Measurements from ENCODE around the gene MYLIP.

The MYLIP gene

DNA sequence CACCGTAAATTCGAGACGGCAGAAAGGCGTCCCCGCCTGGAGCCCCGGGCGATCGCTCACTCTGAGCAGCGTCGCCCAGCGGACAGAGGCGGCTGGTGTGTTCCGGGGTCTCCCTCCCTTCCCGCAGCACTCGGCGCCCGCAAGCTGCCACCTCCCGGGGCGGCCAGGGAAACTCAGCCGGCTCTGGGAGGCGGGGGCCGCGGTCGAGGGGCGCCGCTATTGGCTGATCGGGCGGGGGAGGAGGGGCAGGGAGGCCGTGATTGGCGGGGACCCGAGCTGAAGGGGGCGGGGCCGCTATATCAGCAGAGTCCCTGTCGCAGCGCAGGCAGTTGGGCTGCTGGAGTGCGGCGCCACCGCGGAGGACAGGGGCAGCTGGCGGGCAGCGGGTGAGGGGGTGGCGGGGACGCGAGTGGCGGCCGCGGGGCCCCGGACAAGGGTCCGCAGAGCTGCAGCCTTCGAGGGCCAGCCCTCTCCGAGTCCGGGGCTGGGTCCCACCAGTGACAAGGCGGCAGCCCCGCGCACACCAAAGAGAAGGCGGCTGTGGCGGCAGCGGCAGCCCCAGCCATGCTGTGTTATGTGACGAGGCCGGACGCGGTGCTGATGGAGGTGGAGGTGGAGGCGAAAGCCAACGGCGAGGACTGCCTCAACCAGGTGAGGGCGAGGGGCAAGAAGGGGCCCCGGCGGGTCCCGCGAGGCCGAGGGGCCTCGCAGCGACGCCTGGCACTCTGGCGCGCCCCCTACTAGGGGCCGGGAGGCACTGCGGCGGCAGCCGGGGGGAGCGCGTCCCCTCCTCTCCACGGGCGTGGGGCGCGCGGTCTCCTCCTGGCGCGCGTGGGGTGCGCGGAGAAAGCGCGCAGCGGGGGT is at the start of gene MYLIP:
Gene MYLIP, plus strand, starts transcription at position 328 of the 864 bp plus-strand sequence. Its CDS starts 237 bp downstream, at position 565.
- DNase-seq, result peak; percentile 99

DNA sequence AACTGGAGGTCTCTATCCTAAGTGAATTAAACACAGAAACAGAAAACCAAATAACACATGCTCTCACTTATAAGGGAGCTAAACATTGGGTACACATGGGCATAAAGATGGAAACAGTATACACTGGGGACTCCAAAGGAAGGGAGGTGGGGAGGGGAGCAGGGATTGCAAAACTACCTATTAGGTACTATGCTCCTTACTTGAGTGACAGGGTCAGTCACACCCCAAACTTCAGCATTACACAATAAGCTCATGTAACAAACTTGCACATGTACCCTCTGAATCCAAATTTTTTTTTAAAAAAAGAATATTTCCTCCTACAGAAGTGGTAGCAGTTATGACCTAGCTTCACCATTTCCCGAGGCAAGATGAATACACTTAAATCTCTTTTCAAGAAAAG is 49.5 kb upstream of the MYLIP start:
- DNase-seq, result no peak

DNA sequence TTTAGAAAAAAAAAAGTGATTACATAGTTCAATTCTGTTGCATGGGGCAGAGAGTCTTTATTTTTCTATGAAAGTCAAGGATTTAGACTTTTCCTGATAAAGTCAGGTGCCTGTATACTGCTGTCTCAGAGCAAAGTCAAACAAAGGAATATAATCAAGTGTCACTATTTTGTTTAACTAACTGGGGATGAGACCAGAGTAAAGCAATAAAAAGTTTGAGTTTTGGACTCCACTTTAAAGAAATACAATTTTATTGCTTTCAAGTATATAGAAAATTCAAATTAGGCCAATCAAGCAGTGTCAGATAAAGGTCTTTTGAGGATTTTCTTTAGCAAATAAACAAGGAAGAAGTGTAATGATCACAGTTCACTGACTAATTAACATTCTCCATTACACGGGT is 48.7 kb upstream of the MYLIP start:
- no peak for DNase-seq

- no peak for DNase-seq
Observed at GRCh38 chr6:16081326-16081725, 47.6 kb upstream of the MYLIP start.

DNA sequence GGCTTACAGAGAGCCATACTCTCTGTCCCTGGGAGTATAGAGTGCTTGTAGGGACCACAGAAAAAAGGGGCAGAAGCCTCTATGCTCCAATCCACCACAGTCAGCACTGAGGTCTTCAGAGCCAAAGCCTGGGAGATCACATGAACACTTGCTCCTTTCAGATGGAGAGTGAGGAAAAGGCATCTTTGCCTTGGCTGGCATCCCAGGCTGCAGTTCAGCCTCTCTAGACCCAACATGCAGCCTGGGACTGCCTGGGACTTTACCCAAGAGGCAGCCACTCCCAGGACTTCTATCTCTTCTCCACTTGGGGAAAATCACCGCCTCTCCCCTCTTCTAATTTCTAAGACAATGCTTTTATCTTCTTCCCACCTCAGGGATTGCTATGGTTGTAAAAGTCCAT is 46.5 kb upstream of the MYLIP start:
- DNase-seq, result no peak

DNA sequence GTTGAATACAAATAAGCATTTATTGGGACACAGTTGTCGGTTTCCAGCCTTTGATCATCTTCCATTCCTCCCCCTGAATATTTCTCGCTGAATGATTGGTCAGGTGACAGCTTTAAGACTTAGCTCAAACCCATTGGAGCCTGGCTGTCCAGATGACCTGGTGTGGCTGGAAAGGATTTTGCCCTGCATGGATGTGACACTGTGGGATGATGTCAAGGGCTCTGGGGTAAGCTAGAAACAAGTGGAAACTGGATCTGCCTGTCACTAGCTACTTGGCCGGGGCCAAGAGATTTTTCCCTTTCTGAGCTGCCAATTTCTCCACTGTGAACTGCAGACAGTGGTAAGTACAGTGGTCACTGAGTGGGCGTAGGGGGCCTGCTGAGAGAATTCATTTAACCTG is 41.9 kb upstream of the MYLIP start:
- DNase-seq, result no peak

- no peak for DNase-seq
Observed at GRCh38 chr6:16087386-16087785, 41.5 kb upstream of the MYLIP start.

- DNase-seq, result no peak
Observed at GRCh38 chr6:16088409-16088808, 40.5 kb upstream of the MYLIP start.

DNA sequence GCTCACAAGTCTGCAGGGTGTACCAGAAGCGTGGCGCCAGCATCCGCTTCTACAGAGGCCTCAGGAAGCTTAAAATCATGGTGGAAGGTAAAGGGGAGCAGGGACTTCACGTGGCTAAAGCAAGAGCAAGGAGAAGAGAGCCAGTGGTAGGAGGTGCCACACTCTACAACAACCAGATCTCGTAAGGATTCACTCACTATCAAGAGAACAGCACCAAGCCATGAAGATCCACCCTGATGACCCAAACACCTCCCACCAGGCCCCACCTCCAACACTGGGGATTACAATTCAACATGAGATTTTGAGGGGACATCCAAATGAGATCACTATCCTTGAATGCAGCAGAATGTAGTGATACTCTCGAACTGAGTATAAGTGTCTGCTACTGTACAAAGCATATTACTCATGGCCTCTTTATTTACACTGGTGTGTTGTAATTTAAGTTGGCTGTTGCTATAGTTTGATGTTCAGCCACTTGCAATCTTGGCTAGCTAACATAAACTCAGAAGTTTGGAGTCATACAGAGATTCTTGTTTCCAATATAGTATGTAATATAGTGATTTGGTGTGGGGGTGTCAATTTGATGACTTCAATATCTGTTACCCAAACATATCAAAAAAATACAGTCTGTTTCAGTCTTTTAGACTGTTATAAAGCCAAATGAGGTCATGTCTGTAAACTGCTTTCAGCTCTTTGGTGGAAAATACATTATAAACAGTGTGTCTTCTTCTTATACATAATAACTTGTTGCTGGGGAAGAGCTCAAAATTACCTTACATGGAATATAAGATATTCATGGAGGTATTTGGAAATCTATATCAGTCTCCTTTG is 39.4 kb upstream of the MYLIP start:
- DNase-seq, result no peak

- DNase-seq, result no peak
Observed at GRCh38 chr6:16090452-16090851, 38.4 kb upstream of the MYLIP start.

GRCh38 chr6:16090920-16091319 is 38.0 kb upstream of the MYLIP start:
- DNase-seq, result no peak

DNA sequence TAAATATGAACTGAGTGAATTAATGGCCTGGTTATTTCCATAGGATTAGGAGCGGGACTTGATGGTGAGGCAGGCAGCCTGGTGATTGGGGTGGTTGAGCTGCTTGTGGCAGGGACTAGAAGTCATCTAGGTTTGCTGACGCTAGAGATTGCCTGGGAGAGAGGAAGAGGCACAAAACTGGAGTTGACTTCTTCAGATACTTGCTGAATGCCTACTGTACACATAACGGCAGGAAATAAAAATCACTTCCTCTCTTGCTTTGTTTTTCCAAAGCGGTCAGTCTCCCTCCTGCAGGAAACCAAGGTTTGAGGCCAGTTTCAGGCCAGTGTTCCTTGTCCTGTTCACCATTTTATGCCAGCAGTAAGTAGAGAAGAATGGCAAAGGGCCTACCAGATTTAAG is 36.7 kb upstream of the MYLIP start:
- DNase-seq, result no peak

DNA sequence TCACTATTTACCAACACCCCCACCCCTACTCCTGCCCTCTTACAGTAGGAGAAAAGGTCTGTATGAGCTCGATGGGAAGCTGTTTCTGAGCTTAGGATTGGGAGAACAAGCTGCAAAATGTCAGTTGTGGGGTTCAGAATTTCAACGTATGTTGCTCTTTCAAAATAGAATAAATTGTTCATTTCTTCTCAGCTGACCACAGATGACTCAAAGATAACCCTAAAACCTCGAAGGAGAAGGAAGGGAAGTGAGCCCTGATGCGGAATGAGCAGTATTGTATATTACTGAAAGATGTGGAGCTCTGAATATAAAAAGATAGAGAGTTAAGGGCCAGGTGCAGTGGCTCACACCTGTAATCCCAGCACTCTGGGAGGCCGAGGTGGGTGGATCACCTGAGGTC is 35.9 kb upstream of the MYLIP start:
- DNase-seq, result no peak

- no peak for DNase-seq
Observed at GRCh38 chr6:16095180-16095579, 33.7 kb upstream of the MYLIP start.

GRCh38 chr6:16097382-16098171 is 31.3 kb upstream of the MYLIP start:
- no peak for DNase-seq

GRCh38 chr6:16098211-16098610 is 30.7 kb upstream of the MYLIP start:
- no peak for DNase-seq

DNA sequence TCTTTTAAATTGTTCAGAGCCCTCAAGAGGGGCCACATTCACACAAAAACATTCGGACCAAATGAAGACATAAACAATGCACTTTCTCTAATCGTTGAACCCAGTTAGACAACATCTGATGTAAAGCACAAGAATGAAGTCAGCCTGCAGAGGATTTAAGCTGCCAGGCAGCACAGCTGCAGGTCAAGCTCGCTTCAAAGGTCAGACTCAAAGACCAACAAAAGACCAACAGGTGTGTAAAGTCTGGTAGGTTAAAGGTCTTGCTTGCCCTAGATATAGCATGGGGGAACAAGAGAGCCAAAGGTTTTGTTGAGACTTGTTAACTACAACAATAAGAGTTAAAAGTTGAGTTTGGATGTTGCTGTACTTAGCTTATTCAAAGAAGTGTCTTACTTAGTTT is 26.7 kb upstream of the MYLIP start:
- no peak for DNase-seq

DNA sequence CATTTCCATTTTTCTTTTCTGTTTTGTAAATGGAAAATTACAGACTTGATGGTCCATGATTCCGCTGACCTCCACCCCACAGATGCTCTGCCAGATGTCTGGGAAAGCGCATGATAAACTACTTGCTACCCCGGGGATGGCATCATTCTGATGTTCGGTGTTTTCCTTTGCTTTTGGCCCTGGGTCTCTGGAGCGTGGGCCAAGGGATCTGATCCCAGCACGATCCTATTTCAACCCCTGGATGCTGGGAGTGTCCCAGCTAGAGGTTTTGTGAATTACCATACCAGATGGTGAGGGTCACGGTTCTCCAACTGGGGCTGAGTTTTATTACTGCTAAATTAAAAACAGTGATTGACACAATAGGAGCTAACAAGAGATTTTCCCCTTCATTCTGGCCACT is 25.2 kb upstream of the MYLIP start:
- DNase-seq, result no peak

GRCh38 chr6:16104624-16105433 is 24.1 kb upstream of the MYLIP start:
- DNase-seq, result no peak

- DNase-seq, result no peak
Observed at GRCh38 chr6:16105854-16106253, 23.0 kb upstream of the MYLIP start.

DNA sequence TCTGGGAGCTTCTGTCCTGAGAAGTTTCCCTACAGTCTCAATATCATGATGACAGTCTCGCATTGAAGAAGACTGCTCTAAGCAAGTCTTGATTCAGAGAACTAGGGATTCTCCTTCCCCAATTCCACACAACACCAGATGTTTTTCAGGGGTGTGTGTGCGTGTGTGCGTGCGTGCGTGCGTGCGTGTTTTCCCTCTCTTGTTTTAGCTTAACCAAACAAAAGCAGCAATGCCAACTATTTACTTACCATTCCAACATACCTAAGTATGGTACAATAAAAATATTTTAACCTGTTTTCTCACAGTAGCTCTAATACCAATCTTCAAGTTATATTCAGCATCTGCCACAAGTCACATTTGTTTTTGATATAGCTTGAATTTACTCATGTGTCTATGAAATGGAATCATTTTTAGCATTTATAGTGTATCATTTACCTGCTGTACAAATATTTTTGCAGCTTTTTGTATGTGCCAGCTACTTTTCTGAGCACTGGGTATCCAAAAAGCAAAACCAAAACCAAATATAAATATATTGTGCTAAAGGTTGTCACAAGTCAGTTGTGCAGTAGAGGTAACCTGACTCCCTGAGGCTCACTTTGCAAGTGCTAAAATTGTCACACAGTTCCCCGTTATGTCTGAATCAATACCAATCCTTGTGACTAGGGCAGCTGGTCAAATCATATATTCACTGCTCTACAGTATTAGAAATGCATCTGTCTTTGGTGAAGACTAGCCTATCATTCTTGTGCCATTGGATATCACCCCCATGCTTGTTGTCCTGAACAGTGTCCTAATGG is 21.7 kb upstream of the MYLIP start:
- no peak for DNase-seq

DNA sequence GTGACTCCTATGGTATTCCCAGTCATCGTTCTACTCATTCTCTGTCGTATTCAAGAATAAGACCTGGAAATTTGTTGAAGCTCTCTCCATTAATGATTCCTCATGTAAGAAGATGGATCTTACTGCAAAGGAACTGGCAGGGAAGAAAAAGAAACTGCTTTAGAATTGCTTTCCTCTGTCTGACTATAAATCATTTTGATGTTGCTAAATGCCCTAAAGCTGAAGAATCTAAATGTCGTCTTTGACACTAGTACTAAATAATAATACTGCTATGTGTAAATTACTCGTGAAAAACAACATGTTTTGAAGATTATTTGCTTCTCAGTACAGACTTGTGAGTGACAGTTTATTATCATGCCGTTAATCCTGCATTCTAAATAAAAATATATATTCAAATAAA is 20.5 kb upstream of the MYLIP start:
- no peak for DNase-seq
